ENCODE results near the gene ERG28.

ERG28 gene

DNA sequence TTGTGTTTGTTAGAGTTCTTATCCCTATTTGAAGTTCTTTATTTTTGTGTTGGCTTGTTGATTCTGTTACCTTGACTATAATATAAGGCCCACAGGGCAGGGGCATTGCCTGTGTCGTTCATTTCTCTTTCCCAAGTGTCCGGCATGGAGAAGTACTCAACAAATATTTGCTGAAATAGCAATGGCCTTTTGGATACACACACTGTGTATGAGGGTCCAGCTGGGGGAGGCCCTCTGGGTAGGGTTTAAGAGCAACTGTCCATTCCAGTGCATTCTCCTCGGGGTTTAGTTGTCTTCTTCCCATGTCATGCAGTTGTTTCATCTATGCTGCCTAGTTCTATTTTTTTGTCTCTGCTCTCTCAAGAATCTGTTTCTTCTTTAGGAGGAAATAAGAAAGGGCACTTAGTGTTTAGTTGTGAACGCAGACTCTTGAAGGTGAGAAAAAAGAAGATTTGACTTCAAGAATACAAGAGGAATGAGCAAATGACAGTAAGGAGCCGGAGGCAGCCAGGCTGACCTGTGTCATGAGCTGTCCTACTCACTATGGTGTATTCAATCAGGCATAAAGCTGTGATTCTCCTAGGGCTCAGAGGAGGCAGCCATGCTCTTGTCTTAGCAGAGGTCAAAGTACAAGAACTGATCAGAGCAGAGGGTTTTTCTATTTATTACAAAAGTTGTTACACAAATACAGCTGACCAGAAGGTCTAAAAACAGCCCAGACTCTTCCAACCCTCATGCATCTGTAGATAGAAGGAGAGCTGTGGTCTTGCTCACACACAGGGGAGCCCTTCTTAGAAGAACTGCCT is 10.2 kb downstream of the ERG28 start:
- no peak overlapping the region for H3K4me3 ChIP-seq (ENCODE audit: low read depth, low read length)
- TF ChIP-seq, protein P1, sequence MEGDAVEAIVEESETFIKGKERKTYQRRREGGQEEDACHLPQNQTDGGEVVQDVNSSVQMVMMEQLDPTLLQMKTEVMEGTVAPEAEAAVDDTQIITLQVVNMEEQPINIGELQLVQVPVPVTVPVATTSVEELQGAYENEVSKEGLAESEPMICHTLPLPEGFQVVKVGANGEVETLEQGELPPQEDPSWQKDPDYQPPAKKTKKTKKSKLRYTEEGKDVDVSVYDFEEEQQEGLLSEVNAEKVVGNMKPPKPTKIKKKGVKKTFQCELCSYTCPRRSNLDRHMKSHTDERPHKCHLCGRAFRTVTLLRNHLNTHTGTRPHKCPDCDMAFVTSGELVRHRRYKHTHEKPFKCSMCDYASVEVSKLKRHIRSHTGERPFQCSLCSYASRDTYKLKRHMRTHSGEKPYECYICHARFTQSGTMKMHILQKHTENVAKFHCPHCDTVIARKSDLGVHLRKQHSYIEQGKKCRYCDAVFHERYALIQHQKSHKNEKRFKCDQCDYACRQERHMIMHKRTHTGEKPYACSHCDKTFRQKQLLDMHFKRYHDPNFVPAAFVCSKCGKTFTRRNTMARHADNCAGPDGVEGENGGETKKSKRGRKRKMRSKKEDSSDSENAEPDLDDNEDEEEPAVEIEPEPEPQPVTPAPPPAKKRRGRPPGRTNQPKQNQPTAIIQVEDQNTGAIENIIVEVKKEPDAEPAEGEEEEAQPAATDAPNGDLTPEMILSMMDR (IDR thresholded peaks at IDR 0.05; ENCODE audit: borderline replicate concordance, insufficient read depth, low read depth, low read length) = no peak

GRCh38 chr14:75649773-75650172 is 10.9 kb downstream of the ERG28 start:
- TF ChIP-seq, protein P1 (IDR thresholded peaks at IDR 0.05; ENCODE audit: borderline replicate concordance, insufficient read depth, low read depth, low read length) = no peak
- H3K4me3 ChIP-seq (ENCODE audit: low read depth, low read length) = no peak overlapping the region

DNA sequence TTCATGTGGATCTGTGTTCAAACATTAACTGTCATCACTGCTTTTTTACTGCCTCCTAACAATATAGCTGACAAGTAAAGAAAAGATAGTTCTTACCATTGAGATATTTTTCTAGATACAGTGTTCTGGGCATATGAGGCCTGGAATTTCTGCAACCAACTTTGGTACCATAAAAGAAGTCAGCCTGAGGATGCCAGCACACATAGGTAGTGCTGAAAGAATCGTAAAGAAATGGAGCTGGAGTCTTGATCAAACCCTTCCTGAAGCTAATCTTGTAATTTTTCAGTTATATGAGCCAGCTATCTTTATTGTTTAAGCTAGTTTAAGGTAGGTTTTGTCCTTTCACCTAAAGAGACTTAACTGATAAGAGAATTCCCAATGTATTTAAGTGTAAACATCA is 11.3 kb downstream of the ERG28 start:
- TF ChIP-seq, protein P1 (IDR thresholded peaks at IDR 0.05; ENCODE audit: borderline replicate concordance, insufficient read depth, low read depth, low read length) = no peak
- no peak overlapping the region for H3K4me3 ChIP-seq (ENCODE audit: low read depth, low read length)

GRCh38 chr14:75648066-75648838 is 12.4 kb downstream of the ERG28 start:
- H3K4me3 ChIP-seq (ENCODE audit: low read depth, low read length) = no peak overlapping the region
- TF ChIP-seq, protein P1 (IDR thresholded peaks at IDR 0.05; ENCODE audit: borderline replicate concordance, insufficient read depth, low read depth, low read length) = no peak

DNA sequence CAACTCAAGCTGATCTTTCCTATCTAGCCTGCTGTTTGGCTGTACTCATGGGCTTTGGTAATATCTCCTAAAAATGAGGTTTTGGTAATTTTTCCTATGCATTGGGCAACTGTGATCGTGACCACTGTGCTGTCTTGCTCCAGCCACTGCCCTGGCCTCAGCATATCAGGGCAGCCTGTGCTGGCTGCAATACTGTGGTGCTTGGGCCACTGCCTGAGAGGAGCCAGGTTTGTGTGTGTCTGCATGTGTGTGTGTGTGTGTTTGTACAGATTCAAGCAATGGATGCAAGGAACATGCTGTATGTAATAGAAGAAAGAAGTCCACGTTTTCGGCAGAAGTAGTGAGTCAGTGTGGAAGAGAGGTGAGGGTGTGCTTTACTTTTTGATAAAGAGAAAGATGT is 13.0 kb downstream of the ERG28 start:
- TF ChIP-seq, protein P1 (IDR thresholded peaks at IDR 0.05; ENCODE audit: borderline replicate concordance, insufficient read depth, low read depth, low read length) = no peak
- no peak overlapping the region for H3K4me3 ChIP-seq (ENCODE audit: low read depth, low read length)

DNA sequence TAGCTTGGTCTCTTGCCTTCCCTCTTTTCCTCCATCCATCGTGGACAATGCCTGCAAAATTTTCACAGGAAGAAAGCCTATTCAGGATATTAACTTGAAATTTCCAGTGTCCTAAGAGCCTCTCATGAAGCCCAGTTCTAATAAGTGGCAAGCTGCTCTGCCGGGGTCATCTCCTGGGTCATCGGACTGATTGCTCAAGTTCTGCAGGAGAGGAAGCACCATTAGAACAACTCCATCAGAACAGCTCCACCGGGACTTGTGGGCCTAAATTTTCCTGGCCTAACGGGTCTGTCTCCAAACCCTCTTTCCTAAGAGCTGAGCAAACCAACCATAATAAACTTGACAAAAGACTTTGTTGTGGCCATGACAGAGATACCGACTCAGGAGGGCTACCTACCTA is 13.9 kb downstream of the ERG28 start:
- H3K4me3 ChIP-seq (ENCODE audit: low read depth, low read length) = no peak overlapping the region
- TF ChIP-seq, protein P1 (IDR thresholded peaks at IDR 0.05; ENCODE audit: borderline replicate concordance, insufficient read depth, low read depth, low read length) = no peak

Measured in GM12875 (cell line).